ENCODE data around the gene HSPB7. TPM values are rescaled to one million over a fixed set of nuclear protein-coding genes. Genes with fewer than 3 reads are reported as not detected.
"Not testable (repeated sequence)": the region's sequence is repeated elsewhere in the genome, so short reads cannot be mapped to it uniquely, and the experiment has no call there.

The HSPB7 gene
- total RNA-seq, 1 experiment from 2014 or later = 0.11 TPM

- TF ChIP-seq ZBTB43 (CRISPR knock-in tag; IDR thresholded peaks at IDR 0.05) = no peak
Measured at GRCh38 chr1:16029288-16029687, 11.4 kb upstream of the HSPB7 start (continued).

- ChIA-PET POLR2A (interaction anchor here (0.7 kb wide), 2 partner anchors 15 to 271 kb away, joined by 3 read pairs; no protein-coding TSS in a partner anchor), CTCF (interaction anchor here (1.0 kb wide), 1 partner anchor 54 kb away, joined by 3 read pairs; the partner anchor contains the start of gene ZBTB17)
- H3K27ac Mint-ChIP-seq; ATAC-seq; DNase-seq (ENCODE audit: low spot score); H3K4me3 Mint-ChIP-seq; H3K36me3 Mint-ChIP-seq; H3K9me3 Mint-ChIP-seq: not testable (repeated sequence)
- peaks cover 21% of the 10 kb centered on the region for H3K4me1 Mint-ChIP-seq
- H3K27me3 Mint-ChIP-seq (ENCODE audit: low read depth) = peaks cover 26% of the 10 kb centered on the region
Measured at GRCh38 chr1:16029003-16029268, 11.1 kb upstream of the HSPB7 start.

- H3K4me3 Mint-ChIP-seq = no peak overlapping the region
- H3K9me3 Mint-ChIP-seq = no peaks in the 10 kb centered on the region
- no peak overlapping the region for H3K27ac Mint-ChIP-seq
- ChIA-PET CTCF (interaction anchor here (0.9 to 1.3 kb wide), 3 partner anchors 16 to 53 kb away, joined by 3 read pairs; partner anchors contain the start of gene ZBTB17), POLR2A (interaction anchor here (0.7 kb wide), 2 partner anchors 15 to 271 kb away, joined by 3 read pairs; no protein-coding TSS in a partner anchor)
- TF ChIP-seq CTCF (IDR thresholded peaks at IDR 0.05) (no peak), NFYB (CRISPR knock-in tag; conservative IDR thresholded peaks at IDR 0.05; ENCODE audit: low read depth) (no peak), KAT7 (CRISPR knock-in tag; IDR thresholded peaks at IDR 0.05; ENCODE audit: borderline replicate concordance) (no peak), NFE2L1 (CRISPR knock-in tag; IDR thresholded peaks at IDR 0.05) (no peak), NR1H2 (CRISPR knock-in tag; IDR thresholded peaks at IDR 0.05) (no peak), ZNF671 (CRISPR knock-in tag; IDR thresholded peaks at IDR 0.05) (no peak), ZNF121 (CRISPR knock-in tag; IDR thresholded peaks at IDR 0.05) (no peak), SOX15 (CRISPR knock-in tag; IDR thresholded peaks at IDR 0.05) (no peak), ZMAT4 (CRISPR knock-in tag; IDR thresholded peaks at IDR 0.05) (no peak), MLX (CRISPR knock-in tag; IDR thresholded peaks at IDR 0.05) (no peak), ZNF512 (CRISPR knock-in tag; IDR thresholded peaks at IDR 0.05; ENCODE audit: borderline replicate concordance) (no peak), USF2 (CRISPR knock-in tag; IDR thresholded peaks at IDR 0.05) (no peak)
- ATAC-seq (no peak), DNase-seq (ENCODE audit: low spot score) (no peak)
- peaks cover 21% of the 10 kb centered on the region for H3K4me1 Mint-ChIP-seq
- H3K36me3 Mint-ChIP-seq = no peaks in the 10 kb centered on the region
- peaks cover 31% of the 10 kb centered on the region for H3K27me3 Mint-ChIP-seq (ENCODE audit: low read depth)
Measured at GRCh38 chr1:16028237-16029002, 10.6 kb upstream of the HSPB7 start.

Data from WTC11 (cell line).